GM15510 (cell line): ENCODE results near the gene ITGB1BP1.

Source experiments
- POLR2A ChIP-seq: IDR thresholded peaks from 3 replicates; pipeline ENCODE4 v1.6.1; 2011; ENCODE audit warnings: borderline replicate concordance; ENCODE audit not compliant: insufficient read length; ENCODE audit errors: extremely low read depth

ITGB1BP1 gene

DNA sequence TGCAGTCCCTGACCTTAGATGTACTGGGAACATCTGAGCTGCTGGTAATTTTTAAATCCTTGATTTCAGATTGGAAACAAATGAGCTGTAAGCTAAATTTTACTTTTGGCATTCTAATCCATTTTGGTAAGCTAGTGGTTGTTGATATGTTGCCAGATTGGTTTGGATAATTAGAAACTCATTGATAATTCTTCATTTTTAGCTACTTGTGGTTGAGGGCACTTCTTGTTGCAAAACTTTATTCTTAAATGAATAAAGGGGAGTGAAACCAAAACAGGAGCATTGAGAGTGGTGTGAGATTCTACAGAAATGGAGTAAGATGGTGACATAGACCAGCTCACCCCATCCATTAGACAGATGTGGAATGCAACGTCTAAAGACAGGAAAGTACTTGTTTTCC lies 64.5 kb downstream of the ITGB1BP1 start:
- no peak for TF ChIP-seq POLR2A

DNA sequence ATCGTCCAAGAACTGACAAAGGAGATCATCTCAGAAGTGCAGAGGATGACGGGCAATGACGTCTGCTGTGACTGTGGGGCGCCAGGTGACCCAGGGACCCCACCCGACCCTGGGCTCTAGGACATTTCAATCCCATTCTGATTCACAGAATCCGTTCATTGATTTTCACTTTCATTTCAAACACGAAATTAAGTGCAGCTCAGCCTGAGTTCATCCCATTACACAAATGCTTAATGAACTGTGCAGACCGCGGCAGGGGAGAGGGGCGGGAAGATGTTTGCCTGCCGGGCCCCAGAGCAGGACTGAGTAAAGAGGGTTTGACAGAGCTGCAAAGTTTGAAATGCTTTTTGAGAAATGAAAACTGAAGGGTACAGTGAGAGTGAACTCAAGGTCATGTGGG lies 67.1 kb downstream of the ITGB1BP1 start:
- no peak for TF ChIP-seq POLR2A

DNA sequence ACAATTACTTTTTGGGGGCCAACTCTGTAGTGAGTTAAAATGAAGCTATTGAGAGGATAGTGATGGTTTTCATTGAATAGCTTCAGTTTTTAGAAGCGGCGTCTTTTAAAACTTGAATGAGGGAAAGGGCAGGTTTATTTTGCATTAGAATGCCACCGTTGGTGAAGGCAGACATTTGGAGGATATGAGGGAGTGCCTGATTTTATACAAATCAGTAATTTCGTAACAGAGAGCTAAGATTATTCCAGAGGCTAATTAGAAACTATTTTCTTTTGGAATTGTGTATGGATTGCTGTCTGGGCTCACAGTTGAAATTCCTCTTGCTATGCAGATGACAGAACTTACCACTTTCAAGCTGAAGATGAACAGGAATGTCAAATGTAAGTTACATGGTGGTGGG lies 67.6 kb downstream of the ITGB1BP1 start:
- TF ChIP-seq POLR2A = no peak

GRCh38 chr2:9355270-9355669 lies 68.1 kb downstream of the ITGB1BP1 start:
- no peak for TF ChIP-seq POLR2A

DNA sequence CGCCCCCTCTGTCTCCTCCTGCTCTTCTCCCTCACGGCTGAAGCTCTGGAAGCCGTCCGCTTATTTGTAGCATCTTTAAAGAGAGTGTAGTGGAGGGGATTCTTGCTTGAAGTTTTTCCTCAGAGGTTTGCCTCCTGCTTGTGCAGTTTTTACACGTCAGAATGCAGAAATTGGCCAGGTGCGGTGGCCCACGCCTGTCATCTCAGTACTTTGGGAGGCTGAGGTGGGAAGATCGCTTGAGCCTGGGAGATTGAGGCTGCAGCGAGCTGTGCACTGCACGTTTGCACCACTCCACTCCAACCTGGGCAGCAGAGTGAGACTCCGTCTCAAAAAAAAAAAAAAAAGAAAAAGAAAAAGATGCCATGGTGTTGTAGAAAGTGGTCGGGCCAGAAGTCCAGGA lies 69.0 kb downstream of the ITGB1BP1 start:
- no peak for TF ChIP-seq POLR2A
